NCI-H2227 (cell line): ENCODE data around the gene CEACAM8.
"Not testable (repeated sequence)": the region's sequence is repeated elsewhere in the genome, so short reads cannot be mapped to it uniquely, and the experiment has no call there.

Source experiments
- DNase-seq: peaks from one replicate; lab custom pipeline; 2025; ENCODE audit not compliant: unreplicated experiment; lab: John Stamatoyannopoulos, UW

Gene CEACAM8

GRCh38 chr19:42594617-42595489, at the start of gene CEACAM8:
Gene CEACAM8, minus strand, starts transcription at chr19:42594924. Its CDS starts 96 bp downstream, at chr19:42594828.
- no peak for DNase-seq

- not testable (repeated sequence) for DNase-seq
Observed at GRCh38 chr19:42639324-42640092, 44.8 kb upstream of the CEACAM8 start.

GRCh38 chr19:42635233-42635539, 40.5 kb upstream of the CEACAM8 start:
- no peak for DNase-seq

- DNase-seq, result no peak
Observed at GRCh38 chr19:42634409-42635232, 39.9 kb upstream of the CEACAM8 start.

DNA sequence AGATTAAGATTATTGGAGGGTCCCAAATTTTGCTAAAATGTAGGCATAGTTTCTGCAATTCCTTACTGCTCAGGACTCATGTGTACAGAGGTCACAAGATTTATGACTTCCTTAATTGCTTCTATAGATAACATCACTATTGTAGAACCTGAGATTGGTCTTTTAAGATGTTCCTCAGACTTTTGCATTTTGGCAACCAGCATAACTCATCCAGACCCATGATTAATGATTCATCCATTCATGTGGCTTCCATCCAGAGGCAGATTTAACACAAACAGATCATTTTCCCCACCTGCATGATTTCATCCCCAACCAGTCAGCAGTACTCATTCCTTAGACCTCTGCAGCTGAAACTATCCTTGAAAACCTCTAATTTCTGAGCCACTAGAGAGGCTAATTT, 34.5 kb upstream of the CEACAM8 start:
- DNase-seq, result no peak

GRCh38 chr19:42628411-42629140, 33.9 kb upstream of the CEACAM8 start:
- DNase-seq, result no peak

DNA sequence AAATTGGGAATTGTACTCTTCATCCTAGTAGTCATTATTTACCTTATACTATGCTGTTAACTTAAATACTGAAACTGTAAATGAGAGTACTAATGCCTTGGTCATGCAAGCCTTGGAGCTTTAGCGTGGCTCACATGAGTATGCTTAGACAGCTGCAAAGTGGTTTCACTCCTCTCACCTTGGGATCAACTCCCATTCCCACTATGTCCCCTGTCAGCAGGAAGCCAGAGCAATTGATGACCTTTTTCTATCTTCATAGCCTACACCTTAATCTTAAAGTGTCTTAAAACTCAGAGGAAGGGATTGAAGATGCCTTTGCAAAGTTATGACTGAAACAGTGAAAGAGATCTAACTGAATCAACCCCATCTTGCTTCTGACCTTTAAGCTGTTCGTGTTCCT, 33.2 kb upstream of the CEACAM8 start:
- DNase-seq, result no peak

- DNase-seq, result no peak
Observed at GRCh38 chr19:42626181-42626580, 31.5 kb upstream of the CEACAM8 start.

DNA sequence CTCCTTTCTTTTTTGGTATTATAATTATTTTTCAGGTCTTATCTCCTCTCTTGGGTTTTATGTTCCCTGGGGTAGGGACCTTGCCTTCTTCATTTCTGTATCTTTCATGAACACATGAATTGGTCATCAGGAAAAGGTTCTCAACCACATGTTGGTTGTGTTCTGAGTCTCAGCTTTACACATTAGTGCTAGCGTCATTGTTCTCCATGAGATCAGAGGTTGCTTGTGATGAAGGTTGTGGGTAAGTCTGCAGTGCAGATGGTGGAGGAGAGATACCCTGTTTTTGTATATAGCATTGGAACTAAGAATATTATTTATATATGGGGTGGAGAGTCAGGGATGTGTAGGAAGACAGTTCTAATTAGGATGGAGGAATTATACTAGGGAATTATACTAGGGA, 24.5 kb upstream of the CEACAM8 start:
- DNase-seq, result no peak

GRCh38 chr19:42613666-42614065, 18.9 kb upstream of the CEACAM8 start:
- DNase-seq, result no peak

DNA sequence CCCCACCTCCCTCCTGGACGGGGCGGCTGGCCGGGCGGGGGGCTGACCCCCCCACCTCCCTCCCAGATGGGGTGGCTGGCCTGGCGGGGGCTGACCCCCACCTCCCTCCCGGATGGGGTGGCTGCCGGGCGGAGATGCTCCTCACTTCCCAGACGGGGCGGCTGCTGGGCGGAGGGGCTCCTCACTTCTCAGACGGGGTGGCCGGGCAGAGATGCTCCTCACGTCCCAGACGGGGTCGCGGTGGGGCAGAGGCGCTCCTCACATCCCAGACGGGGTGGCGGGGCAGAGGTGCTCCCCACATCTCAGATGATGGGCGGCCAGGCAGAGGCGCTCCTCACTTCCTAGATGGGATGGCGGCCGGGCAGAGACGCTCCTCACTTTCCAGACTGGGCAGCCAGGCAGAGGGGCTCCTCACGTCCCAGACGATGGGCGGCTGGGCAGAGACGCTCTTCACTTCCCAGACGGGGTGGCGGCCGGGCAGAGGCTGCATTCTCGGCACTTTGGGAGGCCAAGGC, 15.7 kb upstream of the CEACAM8 start:
- not testable (repeated sequence) for DNase-seq

DNA sequence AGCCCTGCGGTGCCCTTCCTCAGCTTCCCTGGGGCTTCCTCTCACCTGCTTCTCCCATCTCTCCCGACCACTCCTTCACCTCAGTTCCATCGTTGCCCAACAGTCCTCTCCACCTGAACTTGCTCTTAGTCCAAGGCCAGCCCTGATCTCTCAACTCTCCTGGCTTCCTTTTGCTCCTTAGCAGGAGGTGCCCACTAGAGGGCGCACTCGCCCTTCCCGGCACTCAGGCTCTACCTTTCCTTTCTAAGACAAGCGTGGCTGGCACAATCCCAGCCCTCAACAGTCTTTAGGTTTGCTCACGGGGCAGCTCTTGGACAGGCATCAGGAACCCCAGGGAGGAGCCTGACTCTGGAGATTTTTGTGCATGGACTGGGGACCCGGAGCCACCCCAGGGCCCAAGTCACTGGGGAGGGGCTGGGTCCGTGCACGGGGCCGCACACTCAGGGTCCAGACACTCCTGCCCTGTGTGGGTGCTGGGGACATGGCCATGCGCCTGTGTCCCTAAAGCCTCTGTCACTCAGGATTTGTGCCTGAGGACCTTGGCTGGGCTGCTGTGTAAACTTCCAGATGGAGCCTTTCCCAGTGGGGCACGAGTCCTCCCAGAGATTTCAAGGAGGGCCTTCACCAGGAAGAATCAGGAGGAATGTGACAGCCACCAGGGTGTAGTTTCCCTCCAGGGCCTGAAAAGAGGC, 12.1 kb upstream of the CEACAM8 start:
- DNase-seq, result peak; percentile 78

- no peak for DNase-seq
Observed at GRCh38 chr19:42601811-42602443, 7.2 kb upstream of the CEACAM8 start.

- DNase-seq, result peak; percentile 65
Observed at GRCh38 chr19:42596391-42597072, 1.8 kb upstream of the CEACAM8 start.

DNA sequence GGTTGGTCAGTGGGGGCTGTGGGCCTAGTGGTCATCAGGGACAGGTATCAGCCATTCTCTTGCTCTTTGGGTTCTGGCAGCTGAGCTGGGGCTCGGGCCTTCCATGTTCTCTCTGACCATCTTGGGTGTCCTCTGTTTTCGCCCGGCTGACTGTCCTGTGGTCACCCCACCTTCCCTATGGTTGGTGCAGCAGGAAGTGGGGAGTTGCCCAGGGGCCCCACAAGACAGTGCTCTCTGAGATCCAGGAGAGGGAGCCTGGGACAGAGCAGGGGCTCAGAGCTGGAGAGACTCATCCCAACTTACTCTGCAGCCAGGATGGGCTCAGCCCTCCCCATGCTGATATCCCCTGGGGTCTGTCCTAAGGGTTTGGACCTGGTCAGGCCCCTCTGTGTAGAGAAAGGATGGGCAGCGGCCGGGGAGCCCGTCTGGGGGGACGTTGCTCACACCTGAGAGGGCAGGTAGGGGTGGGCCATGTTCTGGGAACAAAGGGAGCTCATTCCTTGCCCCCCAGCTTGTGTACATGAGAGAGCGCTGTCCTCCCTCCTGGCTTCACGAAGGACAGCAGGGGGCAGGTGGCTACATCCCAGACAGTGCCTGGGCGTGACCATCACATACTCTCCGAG, 937 bp upstream of the CEACAM8 start:
- DNase-seq, result no peak

DNA sequence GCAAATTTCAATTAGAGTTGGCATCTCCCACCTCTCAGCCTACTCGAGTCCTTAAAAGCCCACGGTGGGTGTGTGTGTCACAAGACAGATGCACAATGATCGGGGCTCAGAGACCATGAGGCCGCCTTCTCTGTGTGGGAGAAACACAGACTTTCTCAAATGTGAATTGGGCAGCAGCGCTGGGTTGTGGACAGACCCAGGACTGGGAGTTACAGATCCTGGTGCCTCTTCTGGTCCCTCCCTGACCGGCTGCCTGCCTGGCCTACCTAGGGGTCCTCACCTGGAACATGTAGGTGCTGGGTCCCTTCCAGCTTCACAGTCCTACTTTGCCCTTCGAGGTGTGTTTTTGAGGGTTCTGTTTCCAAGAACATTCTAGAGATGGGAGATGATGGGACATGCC, 4.9 kb downstream of the CEACAM8 start:
- DNase-seq, result no peak

GRCh38 chr19:42584466-42584865, 10.3 kb downstream of the CEACAM8 start:
- no peak for DNase-seq

- no peak for DNase-seq
Observed at GRCh38 chr19:42577016-42577415, 17.7 kb downstream of the CEACAM8 start.
